Measurements from ENCODE around the gene CLCN1.
"Not testable (repeated sequence)": the region's sequence is repeated elsewhere in the genome, so short reads cannot be mapped to it uniquely, and the experiment has no call there.

The CLCN1 gene

DNA sequence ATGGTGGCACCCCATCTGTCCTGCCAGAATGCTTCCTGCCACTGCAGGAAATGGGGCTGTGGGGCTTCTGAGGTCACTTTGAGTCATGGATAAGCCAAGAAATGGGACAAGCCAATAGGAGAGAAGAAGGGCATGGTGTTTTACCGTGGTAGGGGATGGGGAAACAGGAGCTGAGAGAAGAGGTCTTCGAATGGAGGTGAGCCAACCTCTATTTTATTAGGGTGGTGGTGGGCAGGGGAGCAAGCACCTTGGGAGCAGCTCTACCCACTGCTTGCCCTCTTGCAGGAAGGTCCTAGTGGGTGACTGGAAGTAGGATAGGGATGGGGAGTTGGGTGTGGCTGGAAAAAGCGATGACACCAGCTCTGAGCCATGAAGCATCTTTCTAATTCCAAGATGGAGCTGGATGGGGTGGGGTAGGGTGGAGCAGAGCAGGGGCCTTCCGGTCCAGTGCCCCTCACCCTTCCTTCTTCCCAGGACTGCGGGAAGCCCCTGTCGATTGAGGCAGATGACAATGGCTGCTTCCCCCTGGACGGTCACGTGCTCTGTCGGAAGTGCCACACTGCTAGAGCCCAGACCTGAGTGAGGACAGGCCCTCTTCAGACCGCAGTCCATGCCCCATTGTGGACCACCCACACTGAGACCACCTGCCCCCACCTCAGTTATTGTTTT lies 74.3 kb downstream of the CLCN1 start:
- no peak for DNase-seq (ENCODE audit: extremely low read depth, low read depth)
- TF ChIP-seq, protein P1, sequence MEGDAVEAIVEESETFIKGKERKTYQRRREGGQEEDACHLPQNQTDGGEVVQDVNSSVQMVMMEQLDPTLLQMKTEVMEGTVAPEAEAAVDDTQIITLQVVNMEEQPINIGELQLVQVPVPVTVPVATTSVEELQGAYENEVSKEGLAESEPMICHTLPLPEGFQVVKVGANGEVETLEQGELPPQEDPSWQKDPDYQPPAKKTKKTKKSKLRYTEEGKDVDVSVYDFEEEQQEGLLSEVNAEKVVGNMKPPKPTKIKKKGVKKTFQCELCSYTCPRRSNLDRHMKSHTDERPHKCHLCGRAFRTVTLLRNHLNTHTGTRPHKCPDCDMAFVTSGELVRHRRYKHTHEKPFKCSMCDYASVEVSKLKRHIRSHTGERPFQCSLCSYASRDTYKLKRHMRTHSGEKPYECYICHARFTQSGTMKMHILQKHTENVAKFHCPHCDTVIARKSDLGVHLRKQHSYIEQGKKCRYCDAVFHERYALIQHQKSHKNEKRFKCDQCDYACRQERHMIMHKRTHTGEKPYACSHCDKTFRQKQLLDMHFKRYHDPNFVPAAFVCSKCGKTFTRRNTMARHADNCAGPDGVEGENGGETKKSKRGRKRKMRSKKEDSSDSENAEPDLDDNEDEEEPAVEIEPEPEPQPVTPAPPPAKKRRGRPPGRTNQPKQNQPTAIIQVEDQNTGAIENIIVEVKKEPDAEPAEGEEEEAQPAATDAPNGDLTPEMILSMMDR (IDR thresholded peaks at IDR 0.05; ENCODE audit: low read depth, low read length, missing control alignments) = no peak
- no peak overlapping the region for H3K4me3 ChIP-seq (replicated peaks; ENCODE audit: low read depth, low read length)

DNA sequence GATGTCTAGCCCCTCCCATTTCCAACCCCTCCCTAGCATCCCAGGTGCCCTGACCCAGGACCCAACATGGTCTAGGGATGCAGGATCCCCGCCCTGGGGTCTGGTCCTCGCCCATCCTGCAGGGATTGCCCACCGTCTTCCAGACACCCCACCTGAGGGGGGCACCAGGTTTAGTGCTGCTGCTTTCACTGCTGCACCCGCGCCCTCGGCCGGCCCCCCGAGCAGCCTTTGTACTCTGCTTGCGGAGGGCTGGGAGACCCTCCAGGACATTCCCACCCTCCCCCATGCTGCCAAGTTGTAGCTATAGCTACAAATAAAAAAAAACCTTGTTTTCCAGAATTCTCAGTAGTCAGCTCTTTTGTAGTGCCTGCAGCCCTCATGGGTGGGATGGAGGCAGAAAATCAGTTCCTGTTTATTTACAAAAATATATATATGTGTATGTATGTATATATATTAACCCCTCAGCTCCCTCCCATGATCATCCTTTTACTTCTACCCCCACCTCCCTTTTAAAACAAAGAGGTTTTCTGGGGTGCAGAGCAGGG lies 74.9 kb downstream of the CLCN1 start:
- TF ChIP-seq, protein P1 (IDR thresholded peaks at IDR 0.05; ENCODE audit: low read depth, low read length, missing control alignments) = no peak
- no peak for DNase-seq (ENCODE audit: extremely low read depth, low read depth)
- no peak overlapping the region for H3K4me3 ChIP-seq (replicated peaks; ENCODE audit: low read depth, low read length)

DNA sequence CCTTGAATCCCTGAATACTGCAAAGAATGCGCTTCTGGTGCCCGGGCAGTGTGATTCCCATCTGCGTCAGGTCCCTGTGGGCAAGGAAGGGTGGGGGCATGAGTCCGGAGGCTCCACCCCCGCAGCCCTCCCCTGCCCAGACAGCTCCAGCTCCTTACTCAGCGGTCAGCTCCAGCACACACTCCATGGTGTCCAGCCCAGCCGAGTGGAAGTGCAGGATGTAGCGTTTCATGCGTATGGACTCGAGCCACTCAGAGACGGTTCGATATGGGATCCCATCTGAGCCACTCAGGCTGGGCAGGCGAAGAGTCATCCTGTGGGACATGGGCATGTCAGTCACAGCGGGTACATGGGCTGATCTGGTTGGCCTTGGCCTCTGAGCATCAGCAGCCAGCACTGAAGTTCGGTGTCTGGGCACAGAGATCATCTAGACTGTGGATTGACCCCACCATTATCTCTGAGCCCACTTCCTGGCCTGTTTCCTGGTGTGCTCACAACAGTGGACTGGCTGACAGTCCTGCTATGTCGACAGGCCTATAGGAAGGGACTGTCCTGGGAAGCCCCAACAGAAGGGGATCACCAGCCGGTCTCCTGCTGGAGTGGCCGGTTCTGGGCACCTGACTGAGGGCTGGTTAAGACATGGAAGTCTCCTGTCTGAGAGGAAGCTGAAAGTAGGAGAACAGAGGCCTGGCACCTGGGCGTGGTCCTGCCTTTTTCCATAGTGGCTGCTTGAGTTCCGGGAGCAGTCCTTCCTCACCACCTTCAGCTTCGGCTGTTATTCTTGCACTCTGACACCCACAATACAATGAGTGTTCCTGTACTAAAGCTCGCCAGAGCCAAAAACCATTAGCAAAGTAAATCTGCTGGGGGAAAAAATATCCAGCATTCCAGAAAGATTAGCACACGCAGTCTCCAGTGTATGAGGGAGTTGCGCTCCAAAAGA lies 75.8 kb downstream of the CLCN1 start:
- DNase-seq (ENCODE audit: extremely low read depth, low read depth) = no peak
- TF ChIP-seq, protein P1 (IDR thresholded peaks at IDR 0.05; ENCODE audit: low read depth, low read length, missing control alignments) = no peak
- H3K4me3 ChIP-seq (replicated peaks; ENCODE audit: low read depth, low read length) = no peak overlapping the region

DNA sequence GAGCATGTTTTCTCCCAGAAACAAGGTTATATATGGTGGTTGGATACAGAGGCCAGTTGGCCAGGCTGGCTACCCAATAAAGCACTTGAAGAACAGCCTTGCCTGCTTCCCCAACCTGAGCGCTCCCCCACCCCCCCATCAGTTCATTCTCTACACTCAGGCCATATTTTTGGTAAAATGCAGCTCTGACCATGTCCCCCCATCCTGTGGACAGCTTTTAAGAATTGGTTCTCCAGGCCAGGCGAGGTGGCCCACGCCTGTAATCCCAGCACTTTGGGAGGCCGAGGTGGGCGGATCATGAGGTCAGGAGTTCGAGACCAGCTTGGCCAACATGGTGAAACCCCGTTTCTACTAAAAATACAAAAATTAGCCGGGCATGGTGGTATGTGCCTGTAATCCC lies 76.5 kb downstream of the CLCN1 start:
- DNase-seq (ENCODE audit: extremely low read depth, low read depth); H3K4me3 ChIP-seq (replicated peaks; ENCODE audit: low read depth, low read length): not testable (repeated sequence)

DNA sequence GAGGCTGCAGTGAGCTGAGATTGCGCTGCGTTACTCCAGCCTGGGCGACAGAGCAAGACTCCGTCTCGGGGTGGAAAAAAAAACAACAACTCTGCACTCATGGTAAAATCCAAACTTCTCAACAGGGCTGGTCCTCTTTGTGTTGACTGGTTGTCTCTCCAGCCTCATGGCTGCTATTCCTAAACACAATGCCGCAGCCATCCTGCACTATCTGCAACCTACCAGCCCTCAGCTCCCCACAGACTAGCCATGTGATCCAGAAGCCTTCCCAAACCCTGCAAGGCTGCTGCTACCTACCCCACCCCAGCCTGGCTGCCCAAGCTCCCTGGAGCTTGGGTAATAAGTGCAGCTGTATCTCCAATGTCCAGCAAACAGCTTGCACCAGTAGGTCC lies 77.0 kb downstream of the CLCN1 start:
- no peak overlapping the region for H3K4me3 ChIP-seq (replicated peaks; ENCODE audit: low read depth, low read length)
- TF ChIP-seq, protein P1 (IDR thresholded peaks at IDR 0.05; ENCODE audit: low read depth, low read length, missing control alignments) = no peak
- DNase-seq (ENCODE audit: extremely low read depth, low read depth) = no peak

DNA sequence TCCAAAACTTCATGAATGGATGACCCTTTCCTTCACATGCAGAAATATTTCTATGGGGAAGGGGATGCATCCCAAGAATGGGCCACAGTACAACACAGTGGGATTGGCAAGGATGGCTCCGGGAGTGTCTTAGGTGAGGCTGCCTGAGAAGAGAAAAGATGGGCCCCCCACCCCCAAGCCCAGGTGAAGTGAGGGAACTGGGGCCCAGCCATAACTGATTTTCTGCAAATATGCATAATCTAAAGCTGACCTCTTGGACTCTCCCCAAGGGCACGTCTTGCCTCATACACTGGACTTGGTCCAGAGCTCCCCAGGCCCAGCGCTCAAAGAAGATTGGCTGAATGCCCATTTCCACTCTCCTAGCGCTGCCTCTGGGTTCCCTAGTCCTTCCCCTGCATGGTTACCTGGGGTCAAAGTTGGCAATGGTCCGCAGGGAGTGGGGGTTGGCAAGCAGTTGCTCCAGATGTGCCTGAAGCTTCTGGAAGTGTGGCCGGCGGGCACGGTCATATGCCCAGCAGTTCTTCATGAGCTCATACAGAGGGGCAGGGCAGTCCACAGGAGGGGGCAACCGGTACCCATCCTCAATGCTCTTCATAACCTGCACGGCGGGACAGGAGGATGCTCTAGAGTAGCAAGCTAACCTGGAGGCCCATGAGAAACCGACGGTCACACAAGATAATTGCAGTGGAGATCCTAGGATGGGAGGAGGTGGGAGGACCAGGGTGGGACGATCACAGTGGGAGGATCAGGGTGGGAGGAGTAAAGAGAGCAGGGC lies 77.5 kb downstream of the CLCN1 start:
- no peak for DNase-seq (ENCODE audit: extremely low read depth, low read depth)
- TF ChIP-seq, protein P1 (IDR thresholded peaks at IDR 0.05; ENCODE audit: low read depth, low read length, missing control alignments) = no peak
- no peak overlapping the region for H3K4me3 ChIP-seq (replicated peaks; ENCODE audit: low read depth, low read length)
